Activated T-cell treated with anti-CD3 and anti-CD28 coated beads for 24 hours (primary cell): ENCODE results near the gene AGTRAP.
A peak's percentile ranks its signal among the peaks of the same experiment; 100 is the strongest.

Experiments used
- DNase-seq: peaks from one replicate; pipeline ENCODE4 v3.0.0-alpha.2; 2020; ENCODE audit warnings: low read depth

Gene AGTRAP, protein sequence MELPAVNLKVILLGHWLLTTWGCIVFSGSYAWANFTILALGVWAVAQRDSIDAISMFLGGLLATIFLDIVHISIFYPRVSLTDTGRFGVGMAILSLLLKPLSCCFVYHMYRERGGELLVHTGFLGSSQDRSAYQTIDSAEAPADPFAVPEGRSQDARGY

DNA sequence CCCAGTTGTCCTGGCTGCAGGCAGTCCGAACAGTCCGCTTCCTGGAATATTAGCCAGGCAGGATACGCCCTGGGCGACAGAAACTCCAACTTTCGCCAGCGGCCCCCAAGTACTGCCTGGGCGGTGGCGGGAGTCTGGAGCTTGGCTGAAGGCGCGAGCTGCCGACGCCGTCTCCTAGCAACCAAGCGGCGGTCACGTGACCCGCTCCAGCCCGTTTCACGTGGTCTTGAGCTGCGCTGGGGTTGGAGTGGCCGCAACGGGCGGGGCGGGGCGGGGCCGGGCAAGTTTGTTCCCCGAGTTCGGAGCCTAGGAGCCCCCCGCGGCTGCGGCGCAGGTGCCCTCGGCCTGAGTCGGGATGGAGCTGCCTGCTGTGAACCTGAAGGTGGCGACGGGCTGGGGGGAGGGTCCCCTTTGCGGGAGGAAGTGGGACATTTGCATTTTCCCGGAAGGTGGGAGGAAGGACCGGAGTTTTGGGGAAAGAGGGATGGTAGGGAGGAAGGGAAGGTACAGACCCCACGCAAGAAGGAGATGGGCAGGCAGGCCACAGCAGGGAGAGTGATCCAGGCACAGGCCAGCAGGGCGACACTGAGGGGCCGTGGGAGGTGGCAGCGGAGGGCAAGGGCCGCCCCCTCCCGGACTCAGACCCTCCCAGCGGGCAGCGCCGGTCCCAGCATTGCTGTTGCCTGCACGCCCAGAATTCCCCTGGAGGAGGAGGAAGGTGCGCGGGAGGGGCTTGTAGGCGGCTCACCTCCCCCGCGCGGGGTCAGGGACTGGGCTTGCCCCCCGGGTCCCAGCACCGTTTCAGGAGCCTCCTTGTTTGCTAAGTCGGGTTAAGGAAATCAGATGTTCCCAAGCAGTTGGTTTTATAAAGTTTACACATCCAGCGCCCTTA lies at the start of gene AGTRAP:
TSS of gene AGTRAP (plus strand) at position 283 of the 892 bp plus-strand sequence. CDS start at position 356, 73 bp downstream.
- DNase-seq = peak; percentile 81

DNA sequence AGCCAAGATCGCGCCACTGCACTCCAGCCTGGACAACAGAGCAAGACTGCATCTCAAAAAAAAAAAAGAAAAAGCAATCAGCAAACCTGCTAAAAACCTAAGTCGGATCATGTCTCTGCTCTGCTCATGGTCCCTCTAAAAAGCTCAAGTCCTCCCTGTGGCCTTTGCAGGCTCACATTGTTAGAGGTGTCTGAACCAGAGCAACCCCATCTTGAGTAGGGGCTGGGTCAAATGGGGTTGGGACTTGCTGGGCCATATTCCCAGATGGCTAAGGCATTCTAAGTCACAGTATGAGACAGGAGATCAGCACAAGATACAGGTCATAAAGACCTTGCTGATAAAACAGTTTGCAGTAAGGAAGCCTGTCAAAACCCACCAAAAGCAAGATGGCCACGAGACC lies 47.4 kb upstream of the AGTRAP start:
- no peak for DNase-seq

DNA sequence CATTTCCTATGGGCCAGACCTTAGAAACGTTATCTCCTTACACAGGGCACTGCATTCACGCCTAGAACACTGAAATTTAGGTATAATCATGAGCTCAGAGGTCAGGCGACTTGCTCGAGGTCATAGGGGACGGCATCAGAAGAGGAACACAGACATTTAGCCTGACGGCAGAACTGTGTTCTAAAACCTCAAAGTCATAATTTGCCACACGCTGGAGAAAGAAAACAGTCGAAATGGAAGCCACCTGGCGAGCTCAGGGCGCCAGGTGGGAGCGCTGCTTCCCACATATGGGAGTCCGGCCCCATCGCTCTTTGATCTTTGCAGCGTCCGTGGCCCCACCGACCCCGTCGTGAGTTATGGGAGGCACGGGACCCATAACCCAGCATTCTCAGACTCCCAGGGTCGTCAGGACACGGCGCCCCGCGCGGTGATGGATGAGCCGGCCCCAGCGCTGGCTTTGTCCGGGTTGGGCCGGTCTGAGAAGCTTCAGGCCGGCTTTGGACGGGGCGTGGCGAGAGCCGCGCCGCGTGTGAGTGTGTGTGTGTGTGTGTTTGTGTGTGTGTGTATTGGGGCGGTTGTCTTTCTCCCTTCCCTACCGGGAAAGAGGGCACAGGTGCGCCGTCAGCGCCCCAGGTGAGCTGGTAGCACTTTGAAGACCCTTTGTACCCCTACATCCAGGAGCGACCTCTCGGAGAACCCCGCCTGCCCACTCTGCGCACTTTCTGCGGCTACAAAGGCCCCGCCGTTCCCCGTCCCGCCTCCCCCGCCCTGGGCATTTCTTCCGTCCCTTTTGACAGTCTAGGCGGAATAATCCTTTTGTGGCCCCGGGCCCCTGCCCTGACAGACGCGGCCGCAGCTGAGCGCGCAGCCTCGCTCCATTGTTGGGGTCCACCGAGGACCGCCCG lies 45.3 kb upstream of the AGTRAP start:
- DNase-seq = no peak

DNA sequence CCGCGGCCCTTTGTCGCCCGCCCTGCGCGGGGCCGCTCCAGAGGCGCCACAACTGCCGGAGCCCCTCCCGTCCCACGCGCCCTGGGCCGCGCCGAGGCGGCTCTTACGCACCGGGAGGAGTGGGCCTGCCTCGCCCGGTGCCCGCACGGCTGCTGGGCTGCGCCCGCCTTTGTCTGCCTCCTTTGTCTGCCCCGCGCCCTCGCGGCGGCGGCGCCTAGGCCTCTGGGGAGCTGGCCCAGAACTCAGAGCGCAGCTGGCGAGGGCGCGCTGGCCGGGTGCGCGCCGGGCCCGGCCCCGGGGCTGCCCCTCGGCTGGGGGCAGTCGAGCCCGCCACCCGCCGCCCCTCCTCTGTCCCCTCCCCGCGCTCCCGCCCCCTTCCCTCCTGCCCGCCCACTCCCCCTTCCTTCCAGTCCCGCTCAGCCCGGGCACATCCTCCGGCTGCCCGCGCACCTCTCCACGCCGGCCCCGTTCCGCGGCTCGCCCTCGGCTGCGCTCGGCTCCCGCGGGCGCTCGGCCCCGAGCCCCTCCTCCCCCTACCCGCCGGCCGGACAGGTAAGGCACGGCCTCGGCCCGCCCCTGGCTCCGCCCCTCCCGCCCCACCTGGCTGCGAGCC lies 44.5 kb upstream of the AGTRAP start, which contains the start of gene DRAXIN:
TSS of gene DRAXIN (plus strand) at position 409 of the 613 bp plus-strand sequence. CDS start 14,549 bp downstream, outside the sequence.
- no peak for DNase-seq

DNA sequence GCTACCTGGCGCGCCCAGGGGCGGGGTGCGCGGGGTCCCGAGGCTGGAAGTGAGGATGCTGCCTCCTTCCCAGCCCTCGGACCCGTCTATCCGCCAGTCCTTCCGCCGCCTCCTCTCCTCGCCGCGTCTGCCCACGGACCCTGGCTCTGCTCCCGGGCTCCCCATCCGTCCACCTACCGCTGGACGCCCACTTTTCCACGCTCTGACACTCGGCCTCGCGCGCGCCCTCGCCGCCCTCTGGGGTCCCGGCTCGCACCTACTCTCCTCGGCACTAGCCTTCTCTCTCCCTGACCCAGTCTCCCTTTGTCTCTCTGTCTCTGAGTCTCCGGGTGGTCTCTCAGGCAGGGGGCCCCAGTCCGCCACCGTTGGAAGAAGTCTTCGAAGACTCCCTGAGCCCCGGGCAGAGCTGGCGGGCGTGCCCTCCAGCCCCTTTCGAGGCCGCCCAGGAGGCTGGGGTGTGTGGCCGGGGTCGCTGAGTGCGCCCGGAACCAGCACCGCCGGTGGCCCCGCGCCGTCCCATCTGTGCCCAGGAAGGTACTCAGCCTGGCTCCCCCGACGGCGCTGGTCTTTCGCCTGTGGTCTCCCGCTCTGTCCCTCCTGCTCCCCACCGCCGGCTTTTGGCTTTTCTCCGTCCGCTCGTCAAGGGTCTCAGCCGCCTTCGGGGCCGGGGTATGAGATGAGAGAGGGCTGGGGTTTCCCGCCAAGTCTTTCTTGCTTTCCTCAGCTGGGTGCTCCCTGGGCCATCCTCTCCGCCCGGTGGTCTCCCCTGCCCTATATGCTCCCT lies 43.8 kb upstream of the AGTRAP start:
- DNase-seq = no peak

DNA sequence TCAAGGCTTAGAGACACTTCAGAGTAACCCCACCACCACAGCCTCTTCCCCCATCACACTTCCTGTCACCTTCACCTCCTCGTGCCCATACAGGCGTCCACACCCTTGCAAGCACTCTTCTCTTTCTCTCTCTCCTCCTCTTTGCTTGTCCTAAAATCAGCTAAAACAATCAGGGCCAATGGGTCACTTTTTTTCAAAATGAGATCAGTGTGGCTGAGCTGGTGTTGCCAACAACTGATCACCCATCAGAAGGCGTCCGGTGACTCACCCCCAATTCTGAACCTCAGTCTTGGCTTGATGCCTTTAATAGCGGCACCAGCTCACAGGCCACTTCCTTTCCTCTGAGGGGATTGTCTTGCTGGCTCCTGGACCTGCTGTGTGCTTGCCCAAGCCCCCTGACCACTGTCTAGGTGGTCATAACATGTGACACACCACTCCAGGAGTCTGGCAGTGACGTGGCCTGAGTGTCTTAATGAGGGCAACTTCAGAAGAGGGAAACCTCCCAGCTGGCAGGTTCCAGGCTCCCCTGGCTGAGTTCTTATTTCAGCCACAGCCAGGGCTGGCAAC lies 42.8 kb upstream of the AGTRAP start:
- peak; percentile 19 for DNase-seq

DNA sequence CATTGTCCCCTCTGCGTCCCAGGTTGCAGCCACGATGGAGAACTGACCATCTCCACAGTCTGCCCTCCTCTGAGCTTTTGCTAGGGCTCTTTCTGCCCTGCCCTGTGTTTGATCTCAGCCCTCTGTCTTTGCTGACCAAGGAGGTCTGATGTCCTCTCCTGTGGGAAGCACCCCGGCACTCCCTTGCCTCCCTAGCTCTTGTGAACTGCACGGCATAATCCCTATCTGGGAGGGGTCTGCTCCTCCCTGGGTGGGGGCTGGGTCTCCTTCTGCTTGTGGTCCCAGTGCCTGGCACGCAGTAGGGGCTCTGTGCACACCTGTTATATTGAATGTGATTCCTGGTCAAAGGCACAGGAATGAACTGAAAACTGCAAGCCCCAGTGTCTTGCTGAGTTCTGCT lies 42.0 kb upstream of the AGTRAP start:
- DNase-seq = no peak

DNA sequence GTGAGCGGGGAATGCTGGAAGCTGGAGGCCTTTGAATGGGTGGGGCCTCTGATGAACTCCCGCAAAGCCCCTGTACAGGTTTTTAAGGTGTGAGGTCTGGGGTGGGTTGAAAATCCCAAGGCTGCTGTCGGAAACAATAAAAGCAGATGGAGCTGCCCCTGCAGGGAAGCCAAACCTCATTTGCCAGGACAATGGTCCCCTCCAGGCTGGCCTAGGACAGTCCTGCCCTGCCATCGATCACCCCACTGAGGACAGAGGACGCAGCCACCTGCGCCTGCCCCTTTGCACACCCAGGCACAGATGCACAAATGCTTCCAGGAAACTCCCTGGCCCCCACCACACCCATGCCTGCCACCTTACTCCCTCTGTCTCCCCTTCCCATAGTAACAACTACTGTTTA lies 40.1 kb upstream of the AGTRAP start:
- DNase-seq = no peak

DNA sequence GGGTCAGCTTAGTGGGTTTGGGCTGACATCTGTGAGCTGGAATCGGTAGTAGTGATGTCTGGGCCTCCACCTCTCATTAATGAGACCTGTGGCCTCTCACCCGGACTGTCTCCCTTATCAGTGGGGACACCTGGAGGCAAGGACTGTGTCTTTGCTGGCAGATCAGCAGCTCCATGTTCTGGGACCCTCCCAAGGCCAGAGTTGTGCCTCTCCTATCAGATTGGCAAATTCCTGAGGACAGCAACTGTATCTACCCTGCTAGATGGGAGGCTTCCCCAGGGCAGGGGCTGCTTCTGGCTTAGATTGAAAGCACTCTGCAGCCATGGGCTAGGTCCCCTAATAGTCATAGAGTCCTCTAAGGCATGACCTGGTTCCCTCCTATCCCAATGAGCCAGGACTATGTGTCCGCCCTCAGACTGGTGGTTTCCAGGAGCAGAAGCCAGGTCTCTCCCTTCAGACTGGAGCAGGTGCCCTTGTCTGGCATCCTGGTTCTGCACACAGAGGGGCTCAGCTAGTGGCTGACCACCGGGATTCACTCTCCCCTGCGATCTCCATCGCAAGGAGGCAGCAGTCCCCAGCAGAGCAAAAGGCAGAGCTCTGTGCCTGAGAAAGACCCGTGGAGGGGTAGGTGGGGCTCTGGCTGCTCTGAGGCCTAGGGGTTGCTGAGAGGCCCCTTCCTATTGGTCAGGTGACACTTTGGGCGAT lies 38.6 kb upstream of the AGTRAP start:
- DNase-seq = no peak

DNA sequence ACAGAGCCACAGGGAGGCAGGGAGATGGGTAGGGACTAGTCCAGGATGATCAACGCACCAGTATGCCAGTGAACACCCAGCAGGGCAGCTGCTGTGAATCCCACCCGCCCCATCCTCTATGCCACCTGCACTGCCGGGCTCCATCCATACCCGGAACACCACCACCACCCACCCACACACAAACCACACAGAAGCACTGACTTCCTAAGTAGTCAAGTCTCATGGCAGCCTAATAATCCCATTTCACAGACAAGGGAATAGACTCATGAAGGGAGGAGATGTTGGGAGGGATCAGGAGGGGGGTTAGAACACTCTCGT lies 38.1 kb upstream of the AGTRAP start:
- no peak for DNase-seq

DNA sequence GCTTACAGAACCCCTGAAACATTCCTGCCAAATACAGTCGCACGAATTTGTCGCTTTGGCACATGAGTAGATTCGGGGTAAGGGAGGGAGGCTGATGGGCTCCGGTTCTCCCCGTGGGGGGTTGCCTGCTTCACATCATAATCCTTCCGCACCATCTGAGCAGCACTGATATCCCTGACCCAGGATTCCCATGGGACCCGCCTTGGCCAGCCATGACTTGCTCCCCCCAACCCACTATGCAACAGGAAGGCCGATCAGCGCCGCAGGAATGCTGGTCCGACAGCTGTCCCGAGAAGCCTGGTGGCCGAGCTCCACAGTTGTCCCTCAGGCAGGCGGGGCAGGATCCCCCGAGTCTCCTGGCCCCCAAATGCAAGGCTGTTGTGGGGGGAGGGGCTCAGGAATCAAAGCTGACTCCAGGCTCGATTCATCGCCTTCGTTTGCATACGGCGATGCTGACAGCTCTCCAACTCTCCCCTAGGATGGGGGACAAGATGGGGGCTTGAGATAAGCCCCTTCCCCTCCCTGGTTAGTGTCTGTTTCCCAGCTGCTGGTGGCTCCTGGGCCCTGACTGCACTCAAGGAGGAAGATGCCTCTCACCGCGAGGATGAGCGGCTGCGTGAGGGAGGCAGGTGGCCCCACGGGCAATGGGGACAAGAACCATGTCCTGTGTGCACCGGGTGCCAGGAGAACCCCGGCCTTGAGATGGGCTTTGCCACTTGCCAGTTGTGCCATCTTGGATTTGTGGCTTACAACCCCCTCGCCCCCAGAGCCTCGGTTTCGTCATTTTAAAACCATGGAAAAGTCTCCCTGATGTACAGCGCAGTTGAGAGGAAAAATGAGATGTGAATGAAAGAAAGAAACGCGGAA lies 35.1 kb upstream of the AGTRAP start:
- DNase-seq = no peak

DNA sequence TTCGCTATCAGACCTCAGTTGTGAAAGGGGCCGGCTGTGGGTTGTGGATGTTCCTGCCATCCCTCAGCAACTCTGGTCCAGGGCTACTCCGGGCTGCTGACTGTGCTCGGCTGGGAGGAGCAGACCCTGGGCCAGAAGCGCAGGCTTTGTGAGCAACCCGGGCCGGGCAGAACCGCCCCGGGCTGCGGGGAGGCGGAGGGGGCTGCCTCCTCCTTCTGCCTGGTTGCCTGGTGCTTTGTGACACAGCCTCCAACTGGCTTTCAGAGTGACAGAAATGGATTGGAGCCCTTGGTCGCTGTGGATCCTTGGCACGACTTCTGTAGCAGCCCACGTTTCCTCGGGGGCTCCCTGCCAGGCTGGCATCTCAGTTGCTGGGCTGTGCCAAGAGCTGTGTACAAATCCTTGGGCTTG lies 34.4 kb upstream of the AGTRAP start:
- DNase-seq = no peak

DNA sequence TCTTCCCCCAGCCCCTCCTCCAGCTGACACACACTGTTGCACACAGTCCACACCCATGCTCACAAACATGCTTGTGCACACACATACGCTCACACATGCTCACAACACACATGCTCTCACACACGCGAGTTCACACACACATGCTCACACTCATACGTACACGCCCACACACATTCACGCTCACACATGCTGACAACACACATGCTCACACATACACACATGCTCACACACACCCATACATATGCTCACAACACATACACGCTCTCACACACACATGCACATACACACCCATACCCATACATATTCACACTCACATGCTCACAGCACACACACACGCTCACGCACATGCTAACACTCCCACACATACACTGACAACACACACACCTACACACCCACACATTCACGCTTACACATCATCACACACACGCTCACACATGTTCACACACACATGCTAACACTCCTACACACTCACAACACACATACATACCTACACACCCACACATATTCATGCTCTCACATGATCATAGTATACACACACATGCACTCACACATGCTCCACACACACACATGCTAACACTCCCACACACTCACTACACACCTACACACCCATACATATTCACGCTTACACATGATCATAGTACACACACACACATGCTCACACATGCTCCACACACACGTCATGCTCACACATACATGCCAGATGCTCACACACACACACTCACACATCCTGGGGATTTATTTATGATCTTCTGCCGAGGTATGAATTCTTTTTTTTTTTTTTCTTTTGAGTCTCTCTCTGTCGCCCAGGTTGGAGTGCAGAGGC lies 33.7 kb upstream of the AGTRAP start:
- DNase-seq = no peak

DNA sequence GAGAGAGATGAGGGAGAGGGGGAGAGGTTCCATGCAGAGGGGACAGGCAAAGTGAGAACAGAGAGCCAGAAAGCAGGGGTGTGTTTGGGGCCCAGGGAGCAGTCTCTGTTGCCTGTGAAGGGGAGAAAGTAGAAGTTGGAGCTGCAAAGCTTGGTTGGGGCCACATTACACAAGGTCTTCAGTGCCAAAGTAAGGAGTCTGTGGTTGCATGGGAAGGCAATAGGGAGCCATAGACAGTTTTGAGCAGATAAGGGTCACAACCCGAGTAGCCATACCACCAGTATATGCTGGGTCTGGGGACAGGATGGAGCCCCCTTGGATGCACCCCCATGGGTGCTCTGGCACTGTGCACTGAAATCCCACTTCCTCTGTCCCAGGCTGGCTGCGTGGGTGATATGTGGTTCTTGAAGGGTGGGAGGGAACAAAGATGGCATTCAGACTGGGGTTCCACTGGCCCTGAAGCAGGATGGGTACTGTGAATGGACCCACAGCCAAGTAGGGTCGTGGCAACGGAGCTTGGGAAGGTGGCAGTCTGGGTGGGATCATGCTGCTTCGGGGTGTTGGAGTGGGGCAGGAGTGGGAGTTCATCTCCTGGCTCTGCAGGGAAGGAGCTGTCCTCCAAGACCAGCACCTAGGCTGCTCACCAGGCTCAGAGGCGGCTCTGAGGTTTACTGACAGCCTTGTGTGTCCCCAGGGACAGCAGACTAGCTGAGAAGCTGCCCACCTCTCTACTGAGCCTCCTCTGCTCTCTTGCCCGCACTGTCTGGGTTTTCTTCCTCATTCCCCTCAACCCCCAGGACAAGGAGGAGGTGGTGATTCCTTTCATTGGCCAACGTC lies 32.4 kb upstream of the AGTRAP start:
- DNase-seq = no peak

DNA sequence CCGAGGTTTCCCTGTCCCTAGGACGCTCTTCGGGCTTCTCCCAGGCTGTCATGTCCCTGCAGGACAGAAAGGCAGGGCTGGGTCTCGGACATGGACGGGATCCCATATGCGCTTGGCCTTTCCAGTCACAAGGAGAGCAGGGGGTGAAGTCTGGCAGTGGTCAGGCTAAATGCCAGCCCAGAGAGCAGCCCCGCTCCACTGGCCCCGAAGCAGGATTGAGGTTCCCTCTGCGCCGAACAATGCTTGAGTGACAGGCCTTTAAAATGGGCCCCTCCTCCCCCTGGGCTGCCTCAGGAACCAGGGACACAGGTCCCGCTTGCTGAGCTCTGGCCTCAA lies 31.8 kb upstream of the AGTRAP start:
- no peak for DNase-seq

DNA sequence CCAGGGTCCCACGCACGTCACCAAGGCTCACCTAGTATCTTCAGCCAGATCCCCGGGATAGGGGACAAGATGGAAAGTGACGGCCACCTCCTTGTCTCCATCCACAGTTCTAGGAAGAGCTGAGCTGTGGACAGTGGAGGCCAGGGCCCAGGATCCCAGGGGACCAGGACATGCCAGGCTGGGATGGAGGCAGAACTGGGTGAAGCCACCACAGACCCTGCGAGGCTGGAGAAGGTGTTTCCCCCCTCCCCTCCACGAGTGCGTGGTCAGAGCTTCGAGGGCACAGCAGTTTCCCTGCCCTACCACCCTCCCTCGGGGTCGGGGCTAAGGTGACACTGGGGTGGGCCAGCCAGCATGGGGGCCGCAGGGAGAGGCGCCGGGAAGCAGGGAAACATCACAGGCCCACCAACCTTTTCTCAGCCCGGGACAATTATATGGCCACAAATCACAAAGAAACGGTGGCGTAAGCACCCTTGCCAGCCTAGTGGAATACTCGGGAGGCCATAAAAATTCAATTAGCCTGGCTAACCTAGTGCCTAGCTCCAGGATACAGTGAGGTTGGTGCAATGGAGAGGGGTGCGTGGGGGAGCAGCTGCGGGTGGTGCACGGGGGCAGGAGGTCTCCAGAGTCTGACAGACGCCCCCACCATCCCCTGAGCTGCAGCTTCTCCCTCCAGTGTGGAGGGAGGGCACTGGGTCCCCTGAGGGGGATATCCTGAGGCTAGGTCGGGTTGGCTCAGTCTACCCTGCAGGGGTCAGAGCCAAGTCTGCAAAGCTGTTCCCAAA lies 31.1 kb upstream of the AGTRAP start:
- DNase-seq = no peak

DNA sequence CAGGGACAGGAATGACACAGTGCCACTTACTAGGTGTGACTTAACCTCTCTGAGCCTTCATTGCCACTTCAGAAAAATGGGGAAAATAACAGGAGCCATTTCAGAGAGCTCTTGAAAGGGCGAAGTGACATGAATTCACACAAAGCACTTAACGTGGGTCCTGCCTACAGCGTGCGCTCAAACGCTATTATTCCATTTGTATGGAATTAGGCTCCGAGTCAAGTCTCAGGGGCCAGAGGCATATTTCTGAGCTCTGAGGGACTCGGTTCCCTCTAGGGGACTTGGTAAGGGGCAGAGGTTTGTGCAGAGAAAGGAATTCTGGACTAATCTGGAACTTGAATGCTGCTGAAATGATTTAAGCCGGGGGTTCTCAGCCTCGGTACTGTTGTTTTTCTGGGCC lies 30.3 kb upstream of the AGTRAP start:
- no peak for DNase-seq
